Central memory CD8-positive, alpha-beta T cell (primary cell): ENCODE results near the gene SFRP5.

Source experiments
- ATAC-seq: fragments of 150-1000 bp; cut with Tn5 transposase; replicated peaks from 2 replicates; pipeline ENCODE4 v1.10.0; 2022; ENCODE audit warnings: mild to moderate bottlenecking, moderate FRiP score, moderate number of reproducible peaks; ENCODE audit not compliant: poor library complexity, severe bottlenecking; ENCODE audit errors: extremely low read depth
- DNase-seq, 2 donors: peaks; one replicate each; pipeline ENCODE4 v3.0.0; 2021; ENCODE audit warnings: low spot score in 2 of 2
- H3K27ac Mint-ChIP-seq: one replicate; pipeline ENCODE4 v1.8.0; 2022; ENCODE audit warnings: low read depth, mild to moderate bottlenecking, moderate library complexity, mixed read lengths
- H3K27me3 Mint-ChIP-seq: one replicate; pipeline ENCODE4 v1.8.0; 2022; ENCODE audit warnings: mixed read lengths
- H3K36me3 Mint-ChIP-seq: one replicate; pipeline ENCODE4 v1.8.0; 2022; ENCODE audit warnings: mild to moderate bottlenecking, moderate library complexity, mixed read lengths; ENCODE audit not compliant: insufficient read depth
- H3K4me1 Mint-ChIP-seq: one replicate; pipeline ENCODE4 v1.8.0; 2022; ENCODE audit warnings: mixed read lengths
- H3K4me3 Mint-ChIP-seq: one replicate; pipeline ENCODE4 v1.8.0; 2022; ENCODE audit warnings: mild to moderate bottlenecking, moderate library complexity, mixed read lengths
- H3K9me3 Mint-ChIP-seq: one replicate; pipeline ENCODE4 v1.8.0; 2022; ENCODE audit warnings: mixed read lengths

The SFRP5 gene

DNA sequence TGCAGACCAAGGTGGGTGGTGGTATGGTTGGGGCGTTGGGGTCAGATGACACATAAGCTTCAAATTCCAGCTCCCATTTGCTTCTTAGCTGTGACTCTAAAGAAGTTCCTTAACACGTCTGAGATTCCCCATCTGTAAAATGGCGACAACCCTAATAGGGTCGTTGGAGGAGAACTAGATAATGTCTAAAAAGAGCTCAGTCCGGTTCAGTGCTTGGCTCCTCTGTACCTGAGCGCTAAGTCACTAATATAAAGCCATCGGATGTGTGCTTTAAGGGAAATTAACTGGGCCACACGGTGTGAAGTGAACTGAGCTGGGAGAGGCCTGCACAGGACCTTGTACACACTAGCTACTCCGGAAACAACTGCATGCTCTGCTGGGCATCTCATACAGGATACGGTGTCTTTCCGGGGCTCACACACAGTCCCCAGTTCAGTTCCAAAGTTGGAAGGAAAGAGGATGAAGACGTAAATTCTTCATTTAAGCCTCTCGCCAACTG, 35.3 kb downstream of the SFRP5 start:
- no peaks in the 10 kb centered on the region for H3K9me3 Mint-ChIP-seq
- peak overlapping the region; percentile 97 for H3K4me3 Mint-ChIP-seq
- H3K36me3 Mint-ChIP-seq, result peaks cover 38% of the 10 kb centered on the region
- H3K4me1 Mint-ChIP-seq, result peaks cover 53% of the 10 kb centered on the region
- H3K27me3 Mint-ChIP-seq, result peaks cover 8% of the 10 kb centered on the region
- peak; percentile 6 for ATAC-seq
- peak overlapping the region; percentile 99 for H3K27ac Mint-ChIP-seq
- no peak for DNase-seq

DNA sequence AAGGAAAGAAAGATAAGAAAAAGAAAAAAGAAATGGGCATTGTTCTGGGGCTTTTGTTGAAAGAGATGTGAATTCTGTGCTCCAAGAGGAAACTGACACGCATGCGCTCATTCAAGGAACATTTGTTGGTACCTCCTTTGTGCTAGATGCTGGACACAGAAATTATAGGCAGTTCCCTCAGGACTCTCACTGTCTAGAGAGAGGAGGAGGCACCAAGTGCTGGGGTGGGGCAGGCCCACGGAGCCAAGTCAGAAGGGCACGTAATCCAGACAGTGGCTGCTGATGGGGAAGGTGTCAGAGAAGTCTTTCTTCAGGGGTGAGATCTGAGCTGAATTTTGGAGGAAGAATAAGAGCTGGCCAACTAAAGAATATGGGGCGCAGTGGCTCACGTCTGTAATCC, 37.8 kb downstream of the SFRP5 start:
- Mint-ChIP-seq H3K4me1 (peaks cover 30% of the 10 kb centered on the region), H3K9me3 (no peaks in the 10 kb centered on the region), H3K27me3 (peaks cover 16% of the 10 kb centered on the region), H3K27ac (peak overlapping the region; percentile 17), H3K4me3 (no peak overlapping the region), H3K36me3 (peaks cover 20% of the 10 kb centered on the region)
- ATAC-seq (no peak), DNase-seq (no peak)

DNA sequence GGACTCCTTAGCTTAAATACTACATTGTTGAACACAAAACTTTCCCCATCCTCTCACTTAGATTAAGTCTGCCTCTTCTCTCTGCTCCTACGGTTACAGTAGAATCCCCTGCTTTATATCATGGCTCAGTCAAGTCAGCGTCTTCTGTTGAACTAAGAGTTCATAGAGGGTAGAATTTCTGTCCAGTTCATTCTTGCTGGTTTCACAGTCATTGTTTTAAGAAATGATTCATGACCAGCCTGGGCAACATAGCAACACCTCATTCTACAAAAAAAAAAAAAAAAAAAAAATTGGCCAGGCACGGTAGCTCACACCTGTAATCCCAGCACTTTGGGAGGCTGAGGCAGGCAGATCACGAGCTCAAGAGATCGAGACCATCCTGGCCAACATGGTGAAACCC, 38.5 kb downstream of the SFRP5 start:
- ATAC-seq, result no peak
- Mint-ChIP-seq H3K9me3 (no peaks in the 10 kb centered on the region), H3K4me1 (peaks cover 26% of the 10 kb centered on the region), H3K36me3 (peaks cover 18% of the 10 kb centered on the region), H3K27me3 (peaks cover 20% of the 10 kb centered on the region), H3K27ac (no peak overlapping the region), H3K4me3 (no peak overlapping the region)
- no peak for DNase-seq

DNA sequence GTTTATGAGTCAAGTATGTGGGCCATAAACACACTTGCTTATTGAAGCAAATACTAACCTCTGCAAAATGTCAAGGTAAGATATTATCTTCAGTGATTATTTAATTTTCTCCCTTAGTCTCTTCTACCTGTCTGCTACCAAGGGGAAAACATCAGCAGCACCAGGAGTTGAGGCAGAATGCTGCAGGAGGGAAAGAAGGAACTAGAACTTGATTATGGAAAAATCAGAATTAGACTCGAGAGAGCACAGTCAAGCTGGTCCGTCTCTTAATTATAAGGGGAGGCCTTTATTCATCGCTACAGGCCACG, 39.8 kb downstream of the SFRP5 start:
- DNase-seq, result no peak
- Mint-ChIP-seq H3K27me3 (peaks cover 20% of the 10 kb centered on the region), H3K27ac (no peak overlapping the region), H3K36me3 (peaks cover 9% of the 10 kb centered on the region), H3K4me3 (no peak overlapping the region), H3K4me1 (peaks cover 16% of the 10 kb centered on the region), H3K9me3 (no peaks in the 10 kb centered on the region)
- no peak for ATAC-seq

DNA sequence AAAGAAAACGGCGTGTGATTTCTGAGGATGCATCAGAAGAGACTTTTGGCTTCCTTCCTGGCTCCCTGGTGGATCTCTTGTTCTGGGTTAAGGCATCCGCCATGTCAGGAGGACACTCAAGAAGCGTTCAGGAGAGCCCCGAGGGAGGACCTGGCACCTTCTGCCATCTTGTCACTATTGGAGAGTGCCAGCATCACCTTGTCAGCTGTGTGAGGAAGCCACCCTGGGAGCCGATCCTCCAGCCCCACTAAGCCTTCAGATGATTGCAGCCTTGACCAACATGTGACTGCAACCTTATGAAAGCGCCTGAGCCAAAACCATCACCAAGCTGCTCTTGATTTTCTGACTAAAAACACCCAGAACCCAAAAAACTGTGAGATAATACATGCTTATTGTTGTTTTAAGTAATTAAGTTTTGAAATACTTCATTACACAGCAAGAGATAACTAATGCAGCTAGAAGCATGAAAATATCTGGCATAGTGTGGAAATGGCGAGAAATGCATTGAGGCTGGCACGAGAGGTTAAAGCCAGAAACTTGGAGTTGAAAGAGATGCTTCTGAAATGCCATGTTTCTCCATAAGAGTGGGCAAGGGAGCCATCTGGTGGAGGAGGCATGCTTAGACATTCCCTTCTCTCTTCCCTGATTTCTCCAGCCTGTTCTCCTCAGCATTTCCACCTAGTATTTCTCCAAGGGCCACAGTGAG, 40.3 kb downstream of the SFRP5 start:
- H3K36me3 Mint-ChIP-seq, result peaks cover 4% of the 10 kb centered on the region
- DNase-seq (peak in 1 of 2 donors; percentile 22), ATAC-seq (no peak)
- no peak overlapping the region for H3K4me3 Mint-ChIP-seq
- H3K27ac Mint-ChIP-seq, result no peak overlapping the region
- peaks cover 24% of the 10 kb centered on the region for H3K27me3 Mint-ChIP-seq
- peaks cover 11% of the 10 kb centered on the region for H3K4me1 Mint-ChIP-seq
- H3K9me3 Mint-ChIP-seq, result no peaks in the 10 kb centered on the region

DNA sequence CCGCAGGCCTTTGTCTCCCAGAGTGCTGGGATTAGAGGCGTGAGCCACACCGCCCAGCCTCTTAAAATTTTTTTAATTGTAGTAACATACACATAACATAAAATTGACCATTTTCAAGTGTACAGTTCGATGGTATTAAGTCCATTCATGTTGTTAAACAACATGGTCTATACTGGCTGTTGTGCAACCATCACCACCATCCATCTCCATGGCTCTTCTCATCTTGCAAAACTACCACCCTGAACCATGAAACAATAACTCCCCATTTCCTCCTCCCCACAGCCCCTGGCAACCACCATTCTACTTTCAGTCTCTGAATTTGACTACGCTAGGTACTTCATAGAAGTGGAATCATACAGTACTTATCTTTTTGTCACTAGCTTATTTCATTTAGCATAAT, 42.8 kb downstream of the SFRP5 start:
- Mint-ChIP-seq H3K4me3 (no peak overlapping the region), H3K36me3 (no peaks in the 10 kb centered on the region), H3K9me3 (no peaks in the 10 kb centered on the region), H3K4me1 (no peaks in the 10 kb centered on the region), H3K27ac (no peak overlapping the region), H3K27me3 (peaks cover 40% of the 10 kb centered on the region)
- DNase-seq, result no peak
- ATAC-seq, result no peak

DNA sequence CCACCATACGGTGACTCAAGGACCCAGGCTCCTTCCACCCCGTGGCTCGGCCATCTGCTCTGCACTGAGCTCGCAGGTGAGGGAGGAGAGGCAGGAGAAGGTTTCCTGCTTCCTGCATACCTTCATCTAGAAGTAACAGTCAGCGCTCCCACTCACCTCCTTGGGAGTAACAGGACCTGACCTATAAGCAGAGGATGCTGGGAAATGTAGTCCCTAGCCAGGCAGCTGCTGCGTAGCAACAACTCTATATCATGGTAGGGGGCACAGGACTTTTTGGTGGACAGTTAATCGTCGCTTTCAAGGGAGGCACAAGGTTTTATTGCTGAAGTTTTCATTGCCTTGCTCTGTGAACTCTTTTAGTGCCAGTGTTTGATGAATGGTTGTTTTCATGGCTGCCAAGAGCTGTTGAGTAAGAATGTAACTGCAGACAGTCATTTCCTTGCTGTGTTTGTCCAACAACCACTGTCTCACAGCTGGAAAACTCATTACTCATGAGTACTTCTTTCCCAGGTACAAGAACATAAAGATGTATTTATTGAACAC, 45.1 kb downstream of the SFRP5 start:
- H3K4me1 Mint-ChIP-seq, result no peaks in the 10 kb centered on the region
- no peaks in the 10 kb centered on the region for H3K9me3 Mint-ChIP-seq
- no peak for ATAC-seq
- H3K4me3 Mint-ChIP-seq, result no peak overlapping the region
- H3K27ac Mint-ChIP-seq, result no peak overlapping the region
- peaks cover 35% of the 10 kb centered on the region for H3K27me3 Mint-ChIP-seq
- no peaks in the 10 kb centered on the region for H3K36me3 Mint-ChIP-seq
- no peak for DNase-seq

DNA sequence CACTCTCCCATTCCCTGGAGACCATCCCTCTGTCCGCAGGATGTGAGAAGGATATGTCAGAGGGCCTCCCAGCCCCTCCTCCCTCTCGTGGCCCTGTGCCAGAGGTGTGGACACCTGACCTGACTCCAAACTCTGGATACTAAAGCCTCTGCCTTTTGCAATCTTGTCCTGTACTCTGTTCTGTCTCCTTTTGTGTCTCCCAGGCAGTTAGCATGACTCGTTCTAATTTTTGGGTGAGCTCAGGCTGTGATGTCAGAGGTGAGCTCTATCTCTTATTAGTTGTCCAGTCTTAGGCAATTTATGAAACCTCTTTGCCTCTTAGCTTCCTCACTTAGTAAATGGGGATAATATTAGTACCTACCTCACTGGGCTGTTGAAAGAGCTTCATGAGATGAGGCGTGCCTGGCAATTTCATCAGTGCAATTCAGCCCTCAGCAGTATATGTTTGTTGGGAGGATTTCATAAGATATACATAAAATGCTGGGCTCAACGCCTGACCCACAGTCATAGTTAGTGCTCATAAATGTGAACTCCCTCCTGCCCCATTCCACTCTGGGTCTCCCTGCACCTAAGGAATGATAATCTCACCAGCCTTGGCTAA, 47.4 kb downstream of the SFRP5 start:
- H3K27me3 Mint-ChIP-seq, result peaks cover 29% of the 10 kb centered on the region
- ATAC-seq, result no peak
- no peak for DNase-seq

DNA sequence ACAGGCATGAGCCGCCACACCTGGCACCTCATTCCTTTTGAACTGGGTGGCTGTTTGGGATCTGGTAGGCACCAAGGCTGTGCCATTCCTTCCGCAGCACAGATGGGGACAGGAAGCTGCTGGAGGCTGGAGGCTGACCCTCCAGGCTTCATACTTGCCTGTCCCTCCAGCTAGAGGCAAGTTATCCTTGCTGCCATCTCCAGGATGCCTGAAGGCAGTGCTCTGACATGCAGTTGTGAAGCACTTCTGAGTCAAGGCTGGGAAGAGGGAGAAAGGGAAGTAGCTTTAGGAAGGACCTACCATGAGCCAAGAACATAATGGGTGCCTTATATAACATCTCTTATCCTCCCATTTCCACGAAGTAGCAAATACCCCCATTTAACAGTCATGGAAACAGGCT, 48.8 kb downstream of the SFRP5 start:
- Mint-ChIP-seq H3K27me3 (peaks cover 21% of the 10 kb centered on the region), H3K4me1 (no peaks in the 10 kb centered on the region), H3K27ac (no peak overlapping the region), H3K9me3 (no peaks in the 10 kb centered on the region), H3K36me3 (no peaks in the 10 kb centered on the region), H3K4me3 (no peak overlapping the region)
- DNase-seq (no peak), ATAC-seq (no peak)

More for the DNA sequence above, 47.4 kb downstream of the SFRP5 start:
- Mint-ChIP-seq H3K4me1 (no peaks in the 10 kb centered on the region), H3K36me3 (no peaks in the 10 kb centered on the region), H3K9me3 (no peaks in the 10 kb centered on the region), H3K4me3 (no peak overlapping the region), H3K27ac (peak overlapping the region; percentile 24)

DNA sequence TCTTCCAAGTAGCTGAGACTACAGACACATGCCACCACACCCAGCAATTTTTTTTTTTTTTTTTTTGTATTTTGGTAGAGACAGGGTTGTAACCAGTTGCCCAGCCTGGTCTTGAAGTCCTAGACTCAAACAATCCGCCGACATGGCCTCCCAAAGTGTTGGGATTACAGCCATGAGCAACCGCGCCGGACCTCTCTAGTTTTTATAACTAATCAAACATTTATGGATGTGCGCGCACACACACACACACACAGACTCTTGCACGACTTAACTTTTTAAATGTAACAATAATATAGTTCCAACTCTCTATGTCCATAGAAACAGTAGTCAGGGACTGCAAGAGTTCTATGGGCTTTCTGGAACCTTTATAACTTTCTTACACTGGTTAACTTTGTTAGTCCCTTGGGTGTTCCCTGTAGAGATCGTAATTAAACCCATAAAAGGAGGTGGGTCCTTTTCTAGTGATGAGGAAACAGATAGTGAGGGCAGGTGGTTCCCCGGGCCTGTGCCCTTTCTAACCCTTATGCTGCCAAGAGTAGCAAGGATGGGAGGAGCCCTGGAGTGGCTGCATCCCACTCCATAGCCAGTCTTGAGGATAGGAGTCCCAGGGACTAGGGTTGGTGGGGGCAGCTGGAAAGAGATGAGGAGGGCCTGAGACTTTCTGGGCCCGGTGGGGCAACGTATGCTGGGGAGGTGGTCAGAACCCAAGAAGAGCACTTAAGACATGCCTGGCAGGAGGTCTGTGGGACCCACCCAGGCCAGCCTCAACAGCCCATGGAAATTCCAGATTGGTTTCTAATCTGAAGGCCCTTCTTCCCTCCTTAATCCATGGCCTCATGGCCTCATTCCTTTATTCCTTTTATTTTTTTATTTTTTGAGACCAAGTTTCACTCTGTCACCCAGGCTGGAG, 49.7 kb downstream of the SFRP5 start:
- H3K4me1 Mint-ChIP-seq, result no peaks in the 10 kb centered on the region
- H3K27me3 Mint-ChIP-seq, result peaks cover 21% of the 10 kb centered on the region
- H3K4me3 Mint-ChIP-seq, result no peak overlapping the region
- H3K9me3 Mint-ChIP-seq, result no peaks in the 10 kb centered on the region
- no peaks in the 10 kb centered on the region for H3K36me3 Mint-ChIP-seq
- no peak for ATAC-seq
- H3K27ac Mint-ChIP-seq, result no peak overlapping the region
- DNase-seq, result no peak

DNA sequence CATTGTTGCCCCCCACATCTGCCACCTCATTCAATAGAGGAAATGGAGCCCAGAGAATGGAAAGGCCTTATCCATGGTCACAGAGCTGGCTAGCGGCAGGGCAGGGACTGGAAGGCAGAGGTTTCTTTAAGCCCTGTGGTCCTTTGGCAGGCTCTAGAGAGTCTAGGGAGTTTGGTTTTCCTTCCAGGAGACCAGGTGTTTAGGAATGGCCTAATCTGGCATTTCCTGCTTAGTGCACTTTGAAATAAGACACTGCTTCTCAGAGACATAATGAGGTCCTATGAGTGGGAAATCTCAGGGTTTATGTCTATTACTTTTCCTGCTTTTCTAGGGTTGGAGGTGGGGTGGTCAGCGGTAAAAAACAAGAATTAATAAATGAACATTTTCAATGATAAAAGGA, 52.2 kb downstream of the SFRP5 start:
- H3K9me3 Mint-ChIP-seq, result no peaks in the 10 kb centered on the region
- no peak for ATAC-seq
- DNase-seq, result no peak
- H3K4me3 Mint-ChIP-seq, result no peak overlapping the region
- peaks cover 6% of the 10 kb centered on the region for H3K27me3 Mint-ChIP-seq
- H3K4me1 Mint-ChIP-seq, result no peaks in the 10 kb centered on the region
- H3K36me3 Mint-ChIP-seq, result no peaks in the 10 kb centered on the region
- no peak overlapping the region for H3K27ac Mint-ChIP-seq

DNA sequence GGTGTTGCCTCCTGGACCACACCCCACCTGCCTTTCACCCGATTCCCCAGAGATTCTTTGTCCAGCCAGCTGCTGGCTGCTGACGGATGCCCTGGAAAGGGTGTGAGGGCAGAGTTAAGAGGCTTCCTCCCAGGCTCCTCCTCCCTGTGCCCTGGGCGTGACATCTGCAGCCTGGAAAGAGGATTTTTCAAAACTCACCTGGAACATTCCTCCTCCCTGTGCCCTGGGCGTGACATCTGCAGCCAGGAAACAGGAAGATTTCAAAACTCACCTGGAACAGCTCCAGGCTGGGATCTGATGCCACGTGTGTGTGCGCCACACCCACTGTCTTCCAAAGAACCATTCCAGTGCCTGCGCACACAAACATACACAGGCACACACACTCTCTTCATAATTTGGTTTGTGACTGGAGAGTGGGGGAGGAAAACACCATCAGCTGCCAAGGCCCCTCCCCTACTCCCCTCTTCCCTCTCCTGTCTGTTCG, 53.1 kb downstream of the SFRP5 start:
- no peaks in the 10 kb centered on the region for H3K36me3 Mint-ChIP-seq
- H3K4me1 Mint-ChIP-seq, result peaks cover 9% of the 10 kb centered on the region
- no peak overlapping the region for H3K27ac Mint-ChIP-seq
- ATAC-seq (no peak), DNase-seq (no peak)
- no peaks in the 10 kb centered on the region for H3K9me3 Mint-ChIP-seq
- no peaks in the 10 kb centered on the region for H3K27me3 Mint-ChIP-seq
- H3K4me3 Mint-ChIP-seq, result no peak overlapping the region
